GM18519 (cell line): ENCODE results near the gene CLIP1.
"Not testable (repeated sequence)": the region's sequence is repeated elsewhere in the genome, so short reads cannot be mapped to it uniquely, and the experiment has no call there.

ENCODE experiments used
- ATAC-seq: cut with Tn5 transposase; IDR thresholded peaks from one replicate; pipeline ENCODE4 v1.9.1; 2021; ENCODE audit warnings: mild to moderate bottlenecking, moderate library complexity; ENCODE audit not compliant: unreplicated experiment, low FRiP score

CLIP1 gene

GRCh38 chr12:122437656-122438121 lies 15.2 kb upstream of the CLIP1 start:
- ATAC-seq = no peak

GRCh38 chr12:122435186-122435585 lies 12.7 kb upstream of the CLIP1 start:
- ATAC-seq = no peak

DNA sequence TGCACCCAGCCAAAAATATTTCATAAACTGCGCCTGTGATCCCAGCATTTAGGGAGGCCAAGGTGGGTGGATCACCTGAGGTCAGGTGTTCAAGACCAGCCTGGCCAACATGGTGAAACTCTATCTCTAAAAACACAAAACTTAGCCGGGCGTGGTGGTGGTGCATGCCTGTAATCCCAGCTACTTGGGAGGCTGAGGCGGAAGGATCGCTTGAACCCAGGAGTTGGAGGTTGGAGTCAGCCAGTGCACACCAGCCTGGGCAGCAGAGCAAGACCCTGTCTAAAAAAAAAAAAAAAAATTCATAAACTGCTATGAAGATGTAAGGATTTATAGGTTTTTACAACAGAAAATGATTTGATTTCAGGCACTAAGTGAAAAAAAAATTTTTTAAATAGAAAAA lies 6.6 kb upstream of the CLIP1 start:
- not testable (repeated sequence) for ATAC-seq

GRCh38 chr12:122427403-122427802 lies 4.9 kb upstream of the CLIP1 start:
- ATAC-seq = no peak

GRCh38 chr12:122423258-122424165 lies 1.0 kb upstream of the CLIP1 start:
- no peak for ATAC-seq

DNA sequence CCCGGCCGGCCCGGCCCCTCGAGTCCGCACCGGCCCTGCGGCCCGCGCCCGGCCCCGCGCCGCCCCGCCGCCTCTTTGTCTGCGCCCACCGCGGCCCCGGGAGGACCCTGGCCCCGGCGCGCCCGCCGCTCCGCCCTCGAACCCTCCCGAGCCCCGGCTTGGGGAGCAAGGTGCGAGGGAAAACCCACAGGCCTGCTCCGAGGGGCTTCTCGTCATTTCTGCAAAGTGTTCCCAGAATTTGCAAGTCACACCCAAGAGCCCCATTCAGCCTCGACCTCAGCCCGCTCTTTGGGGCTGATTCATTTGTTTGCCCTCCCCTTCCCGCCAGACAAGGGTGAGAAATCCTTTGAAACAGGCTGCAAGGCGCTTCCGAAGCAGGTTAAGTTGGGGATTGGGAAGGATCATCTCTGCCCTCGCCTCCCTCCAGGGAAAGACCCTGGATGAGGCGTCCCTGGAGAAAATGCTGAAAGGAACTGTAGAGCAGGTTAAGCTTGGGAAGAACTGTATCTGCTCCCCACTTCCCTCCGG lies 325 bp upstream of the CLIP1 start:
- ATAC-seq = no peak

DNA sequence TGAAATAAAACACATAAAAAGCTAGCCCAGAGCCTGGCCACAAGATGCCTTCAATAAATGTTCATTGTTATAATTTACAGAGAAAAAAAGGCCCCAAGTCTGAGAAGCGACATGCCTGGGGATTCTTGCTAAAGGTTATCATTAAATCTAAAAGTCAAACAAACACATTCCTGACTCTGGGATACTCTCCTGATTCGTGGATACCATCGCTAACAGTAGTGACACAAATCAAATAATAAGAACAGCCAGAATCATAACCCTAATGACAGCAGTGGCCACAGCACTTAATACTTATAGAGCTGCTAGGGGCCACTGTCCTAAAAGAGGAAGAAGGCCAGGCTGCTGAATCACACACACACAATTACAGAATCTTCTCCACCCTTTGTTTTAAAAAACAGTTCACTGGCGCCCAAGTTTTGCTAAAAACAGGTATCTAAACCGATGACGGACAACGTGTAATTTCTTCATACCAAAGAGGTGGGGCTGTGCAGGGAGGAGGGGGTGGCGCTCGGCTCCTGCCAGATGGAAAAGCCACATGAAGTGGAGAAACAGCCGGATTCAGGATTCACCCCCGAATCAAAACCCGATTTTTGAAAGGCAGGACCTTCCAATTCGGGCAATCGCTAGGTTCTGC lies 1.2 kb downstream of the CLIP1 start:
- ATAC-seq = no peak

GRCh38 chr12:122420471-122421162 lies 1.9 kb downstream of the CLIP1 start:
- ATAC-seq = no peak

GRCh38 chr12:122419094-122419493 lies 3.4 kb downstream of the CLIP1 start:
- ATAC-seq = not testable (repeated sequence)

- not testable (repeated sequence) for ATAC-seq
These were observed 6.8 kb downstream of the CLIP1 start for GRCh38 chr12:122415665-122416064.

DNA sequence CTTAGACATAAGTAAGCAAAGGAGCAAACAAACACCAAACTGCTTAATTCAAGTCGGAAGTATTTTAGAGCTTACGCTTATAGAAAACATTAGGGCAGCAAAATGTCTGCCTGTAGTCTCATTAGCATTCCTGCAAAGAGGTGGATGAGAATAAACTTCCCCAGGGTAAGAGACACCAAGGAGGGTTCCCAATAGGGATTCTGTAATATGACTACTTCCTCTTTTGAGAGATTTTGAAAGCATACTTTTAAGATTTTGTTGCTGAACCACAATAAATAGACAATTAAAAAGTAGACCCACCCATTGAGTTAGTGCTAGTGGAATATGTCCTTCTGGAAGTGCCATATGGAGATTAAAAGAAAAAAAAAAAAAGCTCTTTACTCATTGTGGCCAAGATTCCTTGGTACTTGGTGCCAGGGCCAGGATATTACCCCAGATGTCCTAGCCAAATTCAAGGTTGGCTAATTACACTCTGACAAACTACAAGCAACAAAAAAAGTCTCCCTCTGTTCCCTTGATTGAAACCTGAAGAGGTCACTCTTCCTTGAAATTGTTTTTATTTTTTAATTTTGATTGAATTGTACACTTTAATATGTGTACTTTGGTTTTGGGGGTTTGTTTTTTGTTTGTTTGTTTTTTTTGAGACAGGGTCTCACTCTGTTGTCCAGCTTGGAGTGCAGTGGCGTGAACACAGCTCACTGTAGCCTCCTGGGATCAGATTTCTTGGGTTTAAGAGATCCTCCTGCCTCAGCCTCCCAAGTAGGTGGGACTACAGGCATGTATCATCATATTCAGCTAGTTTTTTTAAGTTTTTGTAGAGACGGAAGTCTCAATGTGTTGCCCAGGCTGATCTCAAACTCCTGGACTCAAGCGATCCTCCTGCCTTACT lies 8.7 kb downstream of the CLIP1 start:
- ATAC-seq = no peak

- ATAC-seq = no peak
These were observed 9.5 kb downstream of the CLIP1 start for GRCh38 chr12:122412851-122413433.

GRCh38 chr12:122411537-122411936 lies 10.9 kb downstream of the CLIP1 start:
- no peak for ATAC-seq

DNA sequence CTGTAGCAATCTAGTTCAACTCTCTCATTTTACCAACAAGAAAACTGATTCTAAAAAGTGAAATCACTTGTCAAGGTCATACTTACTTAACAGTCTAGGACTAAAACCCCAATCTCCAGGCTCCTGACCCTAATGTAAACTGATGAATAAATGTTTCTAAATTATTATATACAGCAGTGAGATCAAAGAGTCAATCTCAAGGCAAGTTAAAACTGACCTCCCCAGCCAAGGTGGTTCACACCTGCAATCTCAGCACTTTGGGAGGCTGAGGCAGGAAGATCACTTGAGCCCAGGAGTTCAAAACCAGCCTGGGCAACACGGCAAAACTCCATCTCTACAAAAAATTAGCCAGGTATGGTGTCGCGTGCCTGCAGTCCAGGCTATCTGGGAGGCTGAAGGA lies 15.3 kb downstream of the CLIP1 start:
- no peak for ATAC-seq

GRCh38 chr12:122406701-122407164 lies 15.7 kb downstream of the CLIP1 start:
- ATAC-seq = no peak

GRCh38 chr12:122403831-122404230 lies 18.6 kb downstream of the CLIP1 start:
- no peak for ATAC-seq

DNA sequence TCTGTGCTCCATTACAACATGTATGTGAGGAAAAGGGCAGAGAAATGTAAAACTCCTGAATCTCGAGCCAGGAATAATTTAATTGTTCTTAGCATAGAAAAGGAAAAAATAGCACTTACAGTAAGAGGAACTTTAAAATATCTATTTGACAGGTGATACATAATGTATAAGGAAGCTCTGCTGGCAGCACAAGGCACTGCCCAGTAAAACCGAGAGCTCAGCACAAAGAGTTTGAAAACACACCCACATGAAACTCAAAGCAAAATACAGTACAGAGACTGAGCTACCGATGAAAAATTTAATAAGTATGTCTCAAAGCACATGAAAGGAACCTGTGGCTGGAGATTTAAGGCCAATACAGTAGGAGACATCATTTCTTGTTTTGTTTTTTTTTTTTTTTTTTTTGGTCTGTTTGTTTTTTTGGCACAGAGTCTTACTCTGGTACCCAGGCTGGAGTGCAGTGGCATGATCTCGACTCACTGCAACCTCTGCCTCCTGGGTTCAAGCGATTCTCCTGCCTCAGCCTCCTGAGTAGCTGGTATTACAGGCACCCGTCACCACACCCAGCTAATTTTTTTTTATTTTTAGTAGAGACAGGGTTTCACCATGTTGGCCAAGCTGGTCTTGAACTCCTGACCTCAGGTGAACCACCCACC lies 19.2 kb downstream of the CLIP1 start:
- ATAC-seq = no peak

- ATAC-seq = no peak
These were observed 20.2 kb downstream of the CLIP1 start for GRCh38 chr12:122402264-122402663.
